GM12878 (cell line): ENCODE data around the gene SPATA9. TPM values are rescaled to one million over a fixed set of nuclear protein-coding genes. Genes with fewer than 3 reads are reported as not detected.

Experiments used
- ATAC-seq: fragments of 200-7000 bp; cut with Tn5 transposase; 3 replicates; pipeline ENCODE4 v1.9.1; 2020; ENCODE audit warnings: mild to moderate bottlenecking, moderate library complexity
- BruUV-seq: library from RNA; stranded (reverse); fragments of 400-500 nt; replicated peaks from 2 replicates; lab custom pipeline; 2021; lab: Mats Ljungman, UMichigan
- CTCF ChIA-PET: fragments of 300-600 bp; sonication (Branson Sonifier 250); formaldehyde crosslinking; extraction: SDS; loops from one replicate; lab custom pipeline; 2021; ENCODE audit warnings: inconsistent platforms; lab: Yijun Ruan, JAX
- POLR2A ChIA-PET: fragments of 350-600 bp; formaldehyde crosslinking; extraction: SDS; loops from one replicate; lab custom pipeline; 2021; ENCODE audit warnings: inconsistent platforms; lab: Charles Lee
- RAD21 ChIA-PET: fragments of 300-600 bp; sonication (Branson Sonifier 250); formaldehyde crosslinking; loops from one replicate; lab custom pipeline; 2023; ENCODE audit warnings: antibody characterized with exemption; ENCODE audit not compliant: unreplicated experiment; lab: Charles Lee
- SMC1A ChIA-PET: fragments of 300-600 bp; sonication (Branson Sonifier 250); formaldehyde crosslinking; loops from one replicate; lab custom pipeline; 2023; ENCODE audit not compliant: unreplicated experiment, uncharacterized antibody; lab: Charles Lee
- DNase-seq: peaks from one replicate; pipeline ENCODE4 v3.0.0-alpha.2; 2011; ENCODE audit warnings: low read depth, low spot score
- FAIRE-seq: peaks from 3 replicates; lab custom pipeline; 2011; peaks lifted over from hg19 to GRCh38; lab: Jason Lieb, UNC
- H2AFZ ChIP-seq: 2 replicates; pipeline ENCODE4 v1.6.0; 2011; ENCODE audit warnings: low read depth, low read length, control low read depth; ENCODE audit not compliant: control insufficient read depth
- H3K27ac ChIP-seq: 2 replicates; pipeline ENCODE4 v1.5.1; 2011; ENCODE audit warnings: control low read depth; ENCODE audit not compliant: control insufficient read depth, insufficient read depth
- H3K27me3 ChIP-seq, 2 experiments: replicated peaks in 1 of 2; 2 replicates each; pipeline versions ENCODE4 v1.6.0 to v1.6.1; 2011; ENCODE audit warnings: low read length in 1 of 2; ENCODE audit not compliant: control insufficient read depth in 2 of 2, insufficient read depth in 2 of 2
- H3K36me3 ChIP-seq, 2 experiments: 2 replicates each; pipeline ENCODE4 v1.5.1; 2011; ENCODE audit warnings: low read length in 1 of 2; ENCODE audit not compliant: control insufficient read depth in 2 of 2, insufficient read depth in 2 of 2
- H3K4me1 ChIP-seq: 2 replicates; pipeline ENCODE4 v1.6.1; 2011; ENCODE audit warnings: mild to moderate bottlenecking, low read length, moderate library complexity, mixed read lengths; ENCODE audit not compliant: control insufficient read depth, insufficient read depth
- H3K4me2 ChIP-seq: 2 replicates; pipeline ENCODE4 v1.6.0; 2011; ENCODE audit warnings: control low read depth; ENCODE audit not compliant: control insufficient read depth, insufficient read depth
- H3K4me3 ChIP-seq: fragments of 200-600 bp; sonication (generic); 2 replicates; pipeline ENCODE4 v1.5.1; 2016
- H3K79me2 ChIP-seq: 2 replicates; pipeline ENCODE4 v1.6.0; 2011; ENCODE audit warnings: low read length; ENCODE audit not compliant: control insufficient read depth, insufficient read depth
- H3K9ac ChIP-seq: 2 replicates; pipeline ENCODE4 v1.8.0; 2011; ENCODE audit warnings: low read length, control low read depth, mixed read lengths; ENCODE audit not compliant: control insufficient read depth, insufficient read depth
- H3K9me3 ChIP-seq: replicated peaks from 3 replicates; pipeline ENCODE4 v1.5.1; 2011; ENCODE audit warnings: mild to moderate bottlenecking, low read length; ENCODE audit not compliant: control insufficient read depth, insufficient read depth
- H4K20me1 ChIP-seq: 2 replicates; pipeline ENCODE4 v1.6.0; 2011; ENCODE audit not compliant: control insufficient read depth, insufficient read depth
- MEF2A ChIP-seq: IDR thresholded peaks from 2 replicates; pipeline ENCODE4 v1.6.1; 2011; ENCODE audit warnings: low read depth, mild to moderate bottlenecking, low read length, moderate library complexity; ENCODE audit not compliant: insufficient read depth
- PBX3 ChIP-seq: IDR thresholded peaks from 2 replicates; pipeline ENCODE4 v1.6.1; 2011; ENCODE audit warnings: mild to moderate bottlenecking, low read depth, low read length, moderate library complexity; ENCODE audit not compliant: insufficient replicate concordance
- REST ChIP-seq: IDR thresholded peaks from 2 replicates; pipeline ENCODE4 v1.6.1; 2012; ENCODE audit warnings: mild to moderate bottlenecking, low read depth, low read length
- RUNX3 ChIP-seq: IDR thresholded peaks from 2 replicates; pipeline ENCODE4 v1.6.1; 2012; ENCODE audit warnings: low read length, inconsistent platforms
- ZBTB33 ChIP-seq: fragments of 450-650 bp; IDR thresholded peaks from 2 replicates; pipeline ENCODE4 v1.6.1; 2017; ENCODE audit warnings: mild to moderate bottlenecking
- WGBS: methylation state at CpG from one replicate; pipeline ENCODE4 v1.1.6; 2016; ENCODE audit warnings: low lambda C conversion rate; ENCODE audit not compliant: insufficient replicate concordance, insufficient coverage; ENCODE audit errors: missing lambda C conversion rate; 5-methylcytosine and 5-hydroxymethylcytosine counted together
- in situ Hi-C: fragments of 300-500 bp; cut with MboI; formaldehyde crosslinking; loops from 9 replicates; pipeline ENCODE4 v1.14.3; 2018; ENCODE audit warnings: mixed read lengths
- intact Hi-C: fragments of 100-400 bp; cut with micrococcal nuclease; formaldehyde crosslinking; loops from one replicate; pipeline ENCODE4 v1.14.2; 2022; ENCODE audit not compliant: unreplicated experiment
- polyA plus RNA-seq, 11 experiments: library from polyadenylated mRNA; depleted of rRNA in 4 of 11; unstranded in 6 of 11; stranded (reverse) in 5 of 11; fragments of >200 nt; fragmentation: Nextera tagmentation in 4 of 11; fragmentation: Illumina TruSeq in 1 of 11; extraction: Ambion mirVana in 4 of 11; extraction: Trizol in 1 of 11; gene quantifications; 1 replicate in 1 of 11; 2 replicates in 10 of 11; pipeline versions ENCODE4 v1.2.1 to v1.2.3, GENCODE V29; 2011 to 2016; ENCODE audit warnings: inconsistent platforms in 2 of 11, missing spikeins in 2 of 11, low read depth in 1 of 11
- total RNA-seq, 4 experiments: library from RNA; depleted of rRNA in 3 of 4; stranded (reverse); fragments of >200 nt in 3 of 4; fragmentation: Illumina TruSeq in 1 of 4; extraction: Trizol in 1 of 4; gene quantifications; 2 replicates each; pipeline versions ENCODE4 v1.2.1 to v1.2.3, GENCODE V29; 2013 to 2021

The SPATA9 gene
- total and polyA plus RNA-seq, 10 of the 15 experiments (the other 5 are each of a cell fraction or from before 2014, with no cell fraction given) = 0.11 to 0.49 (median 0.16) TPM; not detected in 1

GRCh38 chr5:95654196-95654595 lies 28.6 kb downstream of the SPATA9 start (continued):
- TF ChIP-seq MEF2A = no peak
- TF ChIP-seq REST = no peak
- no peak for TF ChIP-seq ZBTB33
- TF ChIP-seq RUNX3 = no peak

GRCh38 chr5:95652849-95653248 lies 29.9 kb downstream of the SPATA9 start:
- TF ChIP-seq PBX3 = no peak
- Histone ChIP-seq H3K4me3 (no peak overlapping the region), H3K36me3 (no peaks in the 10 kb centered on the region), H3K4me2 (no peak overlapping the region), H3K9me3 (no peaks in the 10 kb centered on the region), H2AFZ (no peak overlapping the region), H4K20me1 (no peaks in the 10 kb centered on the region), H3K79me2 (no peaks in the 10 kb centered on the region), H3K27ac (no peak overlapping the region), H3K27me3 (no peaks in the 10 kb centered on the region), H3K9ac (no peak overlapping the region), H3K4me1 (peaks cover 4% of the 10 kb centered on the region; the same call in 1 of the 2 replicates)
- in situ Hi-C loops = no loop called here
- ATAC-seq = no peak
- intact Hi-C loops = no loop called here
- RAD21 ChIA-PET = interaction anchor here (0.9 to 2.0 kb wide), 4 partner anchors 79 to 160 kb away, joined by 3 to 5 read pairs (median 4); partner anchors contain the start of gene RHOBTB3
- BruUV-seq = no TSS peak
- DNase-seq = no peak
- CTCF ChIA-PET = interaction anchor here (1.2 to 4.8 kb wide), 5 partner anchors 9 to 961 kb away, joined by 3 to 30 read pairs (median 5); no protein-coding TSS in a partner anchor
- SMC1A ChIA-PET = interaction anchor here (0.8 to 3.7 kb wide), 8 partner anchors 10 to 204 kb away, joined by 3 to 19 read pairs (median 4); no protein-coding TSS in a partner anchor
- no peak for FAIRE-seq
- 75% methylated on average over 1 of the region's 1 CpG for WGBS
- POLR2A ChIA-PET = no interaction called here
